NK-92 (cell line): ENCODE results near the gene HECTD4.
"Not testable (repeated sequence)": the region's sequence is repeated elsewhere in the genome, so short reads cannot be mapped to it uniquely, and the experiment has no call there.

Experiments used
- DNase-seq: peaks from one replicate; lab custom pipeline; 2025; ENCODE audit not compliant: unreplicated experiment; lab: John Stamatoyannopoulos, UW

Gene HECTD4

DNA sequence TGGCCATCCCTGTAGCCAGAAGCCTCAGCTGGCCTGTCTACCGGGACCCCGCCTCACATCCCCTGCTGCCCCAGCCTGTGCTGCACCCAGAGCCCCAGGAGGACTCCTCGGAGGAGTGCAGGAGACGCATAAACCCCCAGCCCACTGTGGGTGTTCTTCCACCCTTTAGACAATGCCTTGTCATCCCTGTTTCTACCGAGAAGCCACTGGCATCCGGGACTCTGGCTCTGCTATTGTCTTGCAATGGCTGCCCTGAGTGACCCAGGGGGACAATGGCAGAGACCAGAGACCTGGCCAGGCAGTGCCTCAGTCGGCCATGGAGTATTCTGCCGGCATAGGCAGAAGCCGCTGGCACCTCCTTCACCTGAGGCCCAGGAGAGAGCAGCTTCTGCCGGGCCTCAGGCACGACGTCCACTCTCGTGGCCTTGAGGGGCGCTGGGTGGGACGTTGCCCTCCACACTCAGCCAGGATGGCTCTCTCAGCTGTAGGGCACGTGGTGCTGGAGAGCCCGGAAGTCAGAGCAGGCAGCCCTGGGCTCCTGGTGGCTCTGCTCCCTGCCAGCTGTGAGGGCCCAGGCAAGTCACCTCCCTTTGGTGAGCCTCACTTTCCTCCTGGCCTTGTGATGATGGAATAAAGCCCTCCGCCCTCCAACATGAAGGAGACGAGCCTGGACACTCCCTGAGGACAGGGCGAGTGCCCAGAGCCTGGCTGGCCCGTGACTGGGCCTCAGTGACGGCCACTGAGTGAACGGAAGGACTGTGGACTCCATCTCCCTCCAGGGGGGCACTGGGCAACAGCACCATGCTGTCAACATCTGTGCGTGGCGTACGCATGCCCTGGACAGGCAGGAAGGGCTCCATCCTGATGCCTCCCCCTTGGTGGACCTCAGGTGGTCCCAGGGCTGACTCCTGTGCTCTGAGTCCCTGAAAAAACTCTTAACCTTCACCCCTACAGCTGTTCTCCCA is 215.9 kb downstream of the HECTD4 start:
- no peak for DNase-seq

GRCh38 chr12:112165624-112166023 is 216.6 kb downstream of the HECTD4 start:
- no peak for DNase-seq

DNA sequence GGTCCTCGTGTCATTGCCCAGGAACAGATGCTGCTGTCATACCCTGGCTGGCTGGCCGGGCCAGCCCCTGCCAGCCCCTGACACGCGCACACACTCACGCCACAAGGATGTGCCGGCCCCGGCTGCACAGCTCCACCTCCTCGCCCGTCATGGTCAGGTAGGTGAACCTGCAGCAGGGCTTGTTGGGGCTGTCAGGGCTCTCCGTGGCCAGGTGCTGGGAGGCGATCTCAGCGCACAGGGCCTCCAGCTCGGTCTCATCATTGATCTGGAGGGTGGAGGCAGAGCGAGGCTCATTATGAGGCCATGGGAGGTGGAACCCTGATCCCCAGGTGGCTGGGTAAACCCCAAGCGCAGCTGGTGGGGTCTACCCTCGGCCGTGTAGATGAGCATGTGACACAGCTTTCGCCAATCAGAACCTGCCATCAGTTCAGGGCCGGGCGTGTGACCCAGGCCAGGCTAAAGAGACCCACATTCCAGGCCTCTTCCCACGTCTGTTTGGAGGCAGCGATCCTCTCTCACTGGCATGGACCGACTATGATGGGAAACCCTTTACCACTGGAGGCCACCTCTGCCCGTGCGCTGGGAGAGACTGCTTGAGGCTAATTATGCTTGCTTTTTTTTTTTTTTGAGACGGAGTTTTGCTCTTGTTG is 218.1 kb downstream of the HECTD4 start:
- no peak for DNase-seq

GRCh38 chr12:112163471-112163991 is 218.7 kb downstream of the HECTD4 start:
- DNase-seq = no peak

GRCh38 chr12:112163056-112163455 is 219.2 kb downstream of the HECTD4 start:
- DNase-seq = no peak

- no peak for DNase-seq
Observed at GRCh38 chr12:112162241-112162790, 219.9 kb downstream of the HECTD4 start.

GRCh38 chr12:112161711-112162110 is 220.5 kb downstream of the HECTD4 start:
- DNase-seq = no peak

DNA sequence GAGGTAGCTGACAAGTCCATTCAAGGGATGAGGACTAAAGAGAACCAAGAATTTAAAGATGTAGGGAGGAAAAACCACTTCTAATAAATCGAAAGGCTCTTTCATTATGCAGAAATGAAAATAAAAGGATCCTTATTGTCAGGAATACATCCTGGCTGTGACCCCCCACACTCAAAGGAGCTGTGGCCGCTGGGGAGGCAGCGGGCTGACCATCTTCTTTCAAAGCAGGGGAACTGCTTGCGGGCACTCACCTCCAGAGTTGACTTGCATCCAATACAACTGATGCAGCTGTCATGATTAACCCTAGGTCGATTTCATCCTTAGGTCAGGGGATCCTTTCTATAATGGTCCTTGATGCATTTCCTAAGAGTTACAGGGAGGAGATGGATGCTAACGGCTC is 221.6 kb downstream of the HECTD4 start:
- DNase-seq = no peak

- no peak for DNase-seq
Observed at GRCh38 chr12:112159146-112159541, 223.1 kb downstream of the HECTD4 start.

- not testable (repeated sequence) for DNase-seq
Observed at GRCh38 chr12:112158461-112159145, 223.6 kb downstream of the HECTD4 start.

- no peak for DNase-seq
Observed at GRCh38 chr12:112153893-112154219, 228.4 kb downstream of the HECTD4 start.

- no peak for DNase-seq
Observed at GRCh38 chr12:112153181-112153892, 228.9 kb downstream of the HECTD4 start.

- DNase-seq = no peak
Observed at GRCh38 chr12:112151766-112152541, 230.3 kb downstream of the HECTD4 start.

DNA sequence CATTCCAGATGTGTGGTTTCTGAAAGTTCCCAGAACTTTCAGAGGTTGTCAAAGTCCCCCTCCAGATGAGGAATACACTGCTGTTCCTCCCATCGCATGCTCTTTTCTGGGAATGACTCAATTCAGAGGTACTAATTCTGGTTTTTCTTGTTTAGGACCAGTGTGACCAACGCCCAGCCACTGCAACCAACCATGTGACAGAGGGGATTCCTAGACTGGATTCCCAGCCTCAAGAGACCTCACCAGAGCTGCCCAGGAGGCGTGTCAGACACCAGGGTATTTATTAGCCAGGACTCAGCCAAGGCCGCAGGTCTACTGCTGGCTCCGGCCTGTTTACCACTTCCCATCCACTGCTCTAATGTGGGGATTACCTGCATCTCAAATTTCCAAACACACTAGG is 232.6 kb downstream of the HECTD4 start:
- DNase-seq = no peak

DNA sequence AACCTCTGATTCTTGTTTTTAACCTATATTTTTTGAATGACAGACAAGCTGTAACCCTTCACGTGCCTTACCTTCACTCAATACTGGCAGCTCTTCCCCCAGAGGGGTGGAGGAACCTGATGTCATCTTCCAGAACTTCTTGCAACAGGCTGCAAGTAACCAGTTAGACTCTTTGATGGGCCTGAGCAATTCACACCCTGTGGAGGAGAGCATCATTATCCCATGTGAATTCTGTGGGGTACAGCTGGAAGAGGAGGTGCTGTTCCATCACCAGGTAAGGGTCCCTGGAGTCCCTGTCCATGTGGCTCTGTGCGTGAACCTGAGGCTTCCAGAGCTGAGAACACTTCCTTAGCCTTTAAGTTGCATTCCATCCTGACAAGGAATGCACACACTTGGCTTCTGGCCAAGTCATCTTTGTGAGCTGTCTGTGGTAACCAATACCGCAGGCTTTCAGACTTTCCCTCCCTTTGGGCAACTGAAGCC is 234.2 kb downstream of the HECTD4 start:
- no peak for DNase-seq

DNA sequence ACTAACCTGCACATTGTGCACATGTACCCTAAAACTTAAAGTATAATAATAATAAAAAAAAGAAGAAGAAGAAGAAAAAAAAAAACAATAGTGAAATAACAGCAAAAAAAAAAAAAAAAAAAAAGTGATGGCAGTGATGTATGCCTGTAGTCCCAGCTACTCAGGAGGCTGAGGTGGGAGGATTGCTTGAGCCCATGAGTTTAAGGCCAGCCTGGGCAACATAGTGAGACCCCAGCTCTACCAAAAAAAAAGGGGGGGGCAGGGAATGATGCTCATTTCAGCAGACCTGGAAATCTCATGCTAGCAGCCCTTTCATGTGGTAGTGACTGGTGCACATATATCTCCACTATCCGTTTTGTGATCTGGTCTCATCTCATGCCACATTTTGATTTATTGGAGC is 236.1 kb downstream of the HECTD4 start:
- no peak for DNase-seq

DNA sequence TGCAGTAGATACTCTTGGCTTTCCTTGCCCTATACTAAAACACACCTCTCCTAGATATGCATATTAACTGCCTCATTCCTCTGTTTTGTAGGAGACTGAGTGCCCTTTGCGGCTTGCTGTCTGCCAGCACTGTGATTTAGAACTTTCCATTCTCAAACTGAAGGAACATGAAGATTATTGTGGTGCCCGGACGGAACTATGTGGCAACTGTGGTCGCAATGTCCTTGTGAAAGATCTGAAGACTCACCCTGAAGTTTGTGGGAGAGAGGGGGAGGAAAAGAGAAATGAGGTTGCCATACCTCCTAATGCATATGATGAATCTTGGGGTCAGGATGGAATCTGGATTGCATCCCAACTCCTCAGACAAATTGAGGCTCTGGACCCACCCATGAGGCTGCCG is 241.5 kb downstream of the HECTD4 start:
- DNase-seq = no peak

DNA sequence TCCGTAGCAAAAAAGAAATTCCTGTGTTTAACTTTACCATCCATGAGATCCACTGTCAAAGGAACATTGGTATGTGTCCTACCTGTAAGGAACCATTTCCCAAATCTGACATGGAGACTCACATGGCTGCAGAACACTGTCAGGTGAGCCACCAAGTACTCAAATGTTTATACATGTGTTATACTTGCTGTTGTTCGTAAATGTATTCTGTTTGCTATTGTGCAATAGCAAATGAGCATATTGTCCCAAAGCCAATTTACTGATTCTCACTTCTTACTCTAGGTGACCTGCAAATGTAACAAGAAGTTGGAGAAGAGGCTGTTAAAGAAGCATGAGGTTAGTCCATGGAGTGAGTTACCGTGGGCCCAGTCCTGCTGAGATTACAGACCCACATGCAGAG is 247.5 kb downstream of the HECTD4 start:
- no peak for DNase-seq

DNA sequence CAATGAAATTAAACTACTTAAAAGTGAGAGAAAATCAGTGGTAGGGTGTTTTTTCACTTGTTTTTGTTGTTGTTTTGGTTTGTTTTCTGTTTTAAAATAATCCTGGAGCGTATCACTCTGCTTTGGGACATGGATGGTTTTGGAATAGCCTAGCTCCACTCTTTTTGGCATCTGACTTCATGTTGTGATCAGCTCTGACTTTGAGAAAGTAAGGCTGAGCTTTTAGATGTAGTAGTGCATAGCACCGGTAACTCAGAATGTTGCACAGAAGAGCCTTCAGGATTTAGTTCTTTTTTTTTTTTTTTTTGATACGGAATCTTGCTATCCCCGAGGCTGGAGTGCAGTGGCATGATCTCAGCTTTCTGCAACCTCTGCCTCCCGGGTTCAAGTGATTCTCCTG is 248.8 kb downstream of the HECTD4 start:
- no peak for DNase-seq

- no peak for DNase-seq
Observed at GRCh38 chr12:112131686-112132085, 250.5 kb downstream of the HECTD4 start.
